CD4-positive, alpha-beta T cell (primary cell): ENCODE data around the gene RRH. TPM values are rescaled to one million over a fixed set of nuclear protein-coding genes. Genes with fewer than 3 reads are reported as not detected.

Source experiments
- ATAC-seq: fragments of 200-7000 bp; cut with Tn5 transposase; one replicate; pipeline ENCODE4 v1.10.0; 2022; ENCODE audit warnings: mild to moderate bottlenecking; ENCODE audit not compliant: poor library complexity
- CTCF ChIA-PET: fragments of 350-600 bp; sonication (Branson Sonifier 250); formaldehyde crosslinking; loops from one replicate; lab custom pipeline; 2021; ENCODE audit warnings: antibody characterized with exemption, inconsistent platforms; lab: Charles Lee
- POLR2A ChIA-PET: fragments of 350-600 bp; sonication (Branson Sonifier 250); formaldehyde crosslinking; loops from one replicate; lab custom pipeline; 2021; ENCODE audit warnings: antibody characterized with exemption, inconsistent platforms; lab: Charles Lee
- DNase-seq, 14 experiments: peaks; one replicate each; pipeline ENCODE4 v3.0.0-alpha.2; 2013 to 2020; ENCODE audit warnings: mixed read lengths in 2 of 14
- H3K27ac ChIP-seq, 2 donors: one replicate each; pipeline versions ENCODE4 v1.5.1 to v1.7.0; 2013; ENCODE audit warnings: low read length in 2 of 2, low read depth in 1 of 2, mild to moderate bottlenecking in 1 of 2
- H3K27me3 ChIP-seq, 2 experiments: 1 replicate in 1 of 2; 2 replicates in 1 of 2; pipeline versions ENCODE4 v1.6.1 to v1.7.0; 2013; ENCODE audit warnings: low read length in 2 of 2, control low read depth in 1 of 2, mild to moderate bottlenecking in 1 of 2, moderate library complexity in 1 of 2; ENCODE audit not compliant: insufficient read depth in 2 of 2, control insufficient read depth in 1 of 2
- H3K36me3 ChIP-seq: one replicate; pipeline ENCODE4 v1.6.1; 2013; ENCODE audit warnings: low read length, control low read depth; ENCODE audit not compliant: insufficient read depth
- H3K4me1 ChIP-seq: one replicate; pipeline ENCODE4 v1.6.1; 2013; ENCODE audit warnings: low read length, control low read depth; ENCODE audit not compliant: insufficient read depth
- H3K4me3 ChIP-seq: one replicate; pipeline ENCODE4 v1.5.1; 2013; ENCODE audit warnings: mild to moderate bottlenecking, low read length, moderate library complexity
- H3K9me3 ChIP-seq, 2 experiments: 1 replicate in 1 of 2; 2 replicates in 1 of 2; pipeline versions ENCODE4 v1.6.1 to v1.7.0; 2013; ENCODE audit warnings: low read length in 2 of 2, mild to moderate bottlenecking in 2 of 2, control low read depth in 1 of 2, moderate library complexity in 1 of 2; ENCODE audit not compliant: control insufficient read depth in 1 of 2, insufficient read depth in 1 of 2
- H3K27ac Mint-ChIP-seq: one replicate; pipeline ENCODE4 v1.8.0; 2020; ENCODE audit warnings: mixed read lengths
- H3K27me3 Mint-ChIP-seq: one replicate; pipeline ENCODE4 v1.8.0; 2021; ENCODE audit warnings: mixed read lengths
- H3K36me3 Mint-ChIP-seq: one replicate; pipeline ENCODE4 v1.8.0; 2021; ENCODE audit warnings: low read depth, mixed read lengths
- H3K4me1 Mint-ChIP-seq: one replicate; pipeline ENCODE4 v1.8.0; 2021; ENCODE audit warnings: low read depth, mixed read lengths
- H3K4me3 Mint-ChIP-seq: one replicate; pipeline ENCODE4 v1.8.0; 2020; ENCODE audit warnings: mild to moderate bottlenecking, mixed read lengths
- H3K9me3 Mint-ChIP-seq: one replicate; pipeline ENCODE4 v1.8.0; 2020; ENCODE audit warnings: mixed read lengths
- CTCF ChIP-seq: fragments of 200-600 bp; IDR thresholded peaks from one replicate; pipeline ENCODE4 v1.8.0; 2022; ENCODE audit warnings: antibody characterized with exemption, mild to moderate bottlenecking
- intact Hi-C, 2 experiments: fragments of 100-400 bp; cut with DNase I in 1 of 2; cut with micrococcal nuclease in 1 of 2; formaldehyde crosslinking; loops; one replicate each; pipeline versions ENCODE4 v1.15.1 to v1.9.0; 2023 to 2025; cut with DNase I, micrococcal nuclease
- total RNA-seq, 174 experiments: library from RNA in 2 of 174; stranded (reverse) in 2 of 174; gene quantifications; one replicate each; pipeline ENCODE4 v1.2.3 and lab custom pipeline; 2021 to 2026

RRH gene
- total RNA-seq, 2 experiments from 2014 or later = not detected

GRCh38 chr4:109846395-109847098 is 18.8 kb downstream of the RRH start:
- H3K4me3 ChIP-seq = no peak overlapping the region
- DNase-seq (no peak), ATAC-seq (no peak)
- Mint-ChIP-seq H3K9me3 (no peaks in the 10 kb centered on the region), H3K36me3 (no peaks in the 10 kb centered on the region), H3K27me3 (no peaks in the 10 kb centered on the region), H3K4me1 (no peaks in the 10 kb centered on the region), H3K4me3 (no peak overlapping the region), H3K27ac (no peak overlapping the region)
- no peak for TF ChIP-seq CTCF
- ChIA-PET CTCF (no interaction called here), POLR2A (no interaction called here)
- H3K36me3 ChIP-seq = no peaks in the 10 kb centered on the region
- no peaks in the 10 kb centered on the region for H3K4me1 ChIP-seq
- H3K27me3 ChIP-seq = no peaks in the 10 kb centered on the region
- no peak overlapping the region for H3K27ac ChIP-seq
- no peaks in the 10 kb centered on the region for H3K9me3 ChIP-seq
- intact Hi-C loops = no loop called here

- no peaks in the 10 kb centered on the region for H3K9me3 Mint-ChIP-seq
- H3K27me3 ChIP-seq = no peaks in the 10 kb centered on the region
- TF ChIP-seq CTCF = no peak
- H3K27ac Mint-ChIP-seq = no peak within 1 kb of the TSS
- H3K4me3 ChIP-seq = no peak within 1 kb of the TSS
- H3K36me3 ChIP-seq = no peaks in the 10 kb centered on the region
- no peaks in the 10 kb centered on the region for H3K4me1 ChIP-seq
- H3K4me1 Mint-ChIP-seq = peaks cover under 1% of the 10 kb centered on the region
- ATAC-seq (no peak), DNase-seq (no peak)
- intact Hi-C loops = no loop called here
- ChIA-PET POLR2A (no interaction called here), CTCF (no interaction called here)
- H3K27me3 Mint-ChIP-seq = no peaks in the 10 kb centered on the region
- H3K4me3 Mint-ChIP-seq = no peak within 1 kb of the TSS
- H3K27ac ChIP-seq = no peak within 1 kb of the TSS
- H3K36me3 Mint-ChIP-seq = peaks cover 4% of the 10 kb centered on the region
- no peaks in the 10 kb centered on the region for H3K9me3 ChIP-seq
Observed at GRCh38 chr4:109847896-109848442, 20.2 kb downstream of the RRH start, which contains the start of gene LRIT3. Gene LRIT3 (plus strand): TSS chr4:109848107. CDS start chr4:109848202, 95 bp downstream.

- DNase-seq = no peak
- H3K4me1 ChIP-seq = no peaks in the 10 kb centered on the region
- H3K27ac ChIP-seq = no peak overlapping the region
- POLR2A ChIA-PET = no interaction called here
- CTCF ChIA-PET = no interaction called here
- Mint-ChIP-seq H3K4me1 (peaks cover 6% of the 10 kb centered on the region), H3K27ac (no peak overlapping the region), H3K27me3 (no peaks in the 10 kb centered on the region), H3K4me3 (no peak overlapping the region), H3K36me3 (peaks cover 7% of the 10 kb centered on the region), H3K9me3 (no peaks in the 10 kb centered on the region)
- intact Hi-C loops = no loop called here
- TF ChIP-seq CTCF = no peak
- H3K36me3 ChIP-seq = no peaks in the 10 kb centered on the region
- no peaks in the 10 kb centered on the region for H3K9me3 ChIP-seq
- no peaks in the 10 kb centered on the region for H3K27me3 ChIP-seq
- ATAC-seq = no peak
- no peak overlapping the region for H3K4me3 ChIP-seq
Observed at GRCh38 chr4:109848501-109848900, 20.7 kb downstream of the RRH start.
